Measurements from ENCODE around the gene PTCH2. TPM values are rescaled to one million over a fixed set of nuclear protein-coding genes. Genes with fewer than 3 reads are reported as not detected.

The PTCH2 gene
- total RNA-seq, 1 donor from 2014 or later: 1.3 TPM

- peak; percentile 62 for DNase-seq (ENCODE audit: low spot score)
- no peak for TF ChIP-seq CTCF (IDR thresholded peaks at IDR 0.05)
- Mint-ChIP-seq H3K27ac (ENCODE audit: unreplicated experiment) (no peak overlapping the region), H3K9me3 (ENCODE audit: low read depth) (no peaks in the 10 kb centered on the region), H3K27me3 (ENCODE audit: low read depth) (no peaks in the 10 kb centered on the region), H3K4me3 (ENCODE audit: unreplicated experiment) (no peak overlapping the region), H3K36me3 (ENCODE audit: low read depth) (no peaks in the 10 kb centered on the region), H3K4me1 (ENCODE audit: low read depth) (peaks cover 32% of the 10 kb centered on the region)
Measured at GRCh38 chr1:44822131-44822701, 20.8 kb downstream of the PTCH2 start.

- no peak for TF ChIP-seq CTCF (IDR thresholded peaks at IDR 0.05)
- Mint-ChIP-seq H3K4me1 (ENCODE audit: low read depth) (peaks cover 32% of the 10 kb centered on the region), H3K9me3 (ENCODE audit: low read depth) (no peaks in the 10 kb centered on the region), H3K4me3 (ENCODE audit: unreplicated experiment) (no peak overlapping the region), H3K27ac (ENCODE audit: unreplicated experiment) (no peak overlapping the region), H3K27me3 (ENCODE audit: low read depth) (no peaks in the 10 kb centered on the region), H3K36me3 (ENCODE audit: low read depth) (no peaks in the 10 kb centered on the region)
- peak; percentile 66 for DNase-seq (ENCODE audit: low spot score)
Measured at GRCh38 chr1:44821240-44821715, 21.8 kb downstream of the PTCH2 start.

GRCh38 chr1:44820328-44821239 lies 22.5 kb downstream of the PTCH2 start:
- Mint-ChIP-seq H3K4me3 (ENCODE audit: unreplicated experiment) (peak overlapping the region; percentile 67), H3K27ac (ENCODE audit: unreplicated experiment) (peak overlapping the region; percentile 99), H3K9me3 (ENCODE audit: low read depth) (no peaks in the 10 kb centered on the region), H3K27me3 (ENCODE audit: low read depth) (no peaks in the 10 kb centered on the region), H3K36me3 (ENCODE audit: low read depth) (peaks cover 1% of the 10 kb centered on the region), H3K4me1 (ENCODE audit: low read depth) (peaks cover 32% of the 10 kb centered on the region)
- DNase-seq (ENCODE audit: low spot score): peak; percentile 50
- no peak for TF ChIP-seq CTCF (IDR thresholded peaks at IDR 0.05)

- H3K36me3 Mint-ChIP-seq (ENCODE audit: low read depth): peaks cover 9% of the 10 kb centered on the region
- H3K9me3 Mint-ChIP-seq (ENCODE audit: low read depth): no peaks in the 10 kb centered on the region
- peak; percentile 34 for TF ChIP-seq CTCF (IDR thresholded peaks at IDR 0.05)
- peak overlapping the region; percentile 67 for H3K4me3 Mint-ChIP-seq (ENCODE audit: unreplicated experiment)
- H3K4me1 Mint-ChIP-seq (ENCODE audit: low read depth): peaks cover 38% of the 10 kb centered on the region
- peak; percentile 73 for DNase-seq (ENCODE audit: low spot score)
- H3K27me3 Mint-ChIP-seq (ENCODE audit: low read depth): no peaks in the 10 kb centered on the region
- H3K27ac Mint-ChIP-seq (ENCODE audit: unreplicated experiment): peak overlapping the region; percentile 99
Measured at GRCh38 chr1:44819608-44820327, 23.3 kb downstream of the PTCH2 start.

- Mint-ChIP-seq H3K27ac (ENCODE audit: unreplicated experiment) (peak overlapping the region; percentile 99), H3K9me3 (ENCODE audit: low read depth) (no peaks in the 10 kb centered on the region), H3K4me3 (ENCODE audit: unreplicated experiment) (peak overlapping the region; percentile 67), H3K27me3 (ENCODE audit: low read depth) (no peaks in the 10 kb centered on the region), H3K36me3 (ENCODE audit: low read depth) (peaks cover 10% of the 10 kb centered on the region), H3K4me1 (ENCODE audit: low read depth) (peaks cover 38% of the 10 kb centered on the region)
- no peak for DNase-seq (ENCODE audit: low spot score)
- TF ChIP-seq CTCF (IDR thresholded peaks at IDR 0.05): peak; percentile 58
Measured at GRCh38 chr1:44819196-44819607, 23.9 kb downstream of the PTCH2 start.
